ENCODE measurements around the gene GBP1.

- TF ChIP-seq CTCF (IDR thresholded peaks at IDR 0.05; ENCODE audit: extremely low read depth in 1 of 2, insufficient read depth in 1 of 2, low read depth in 1 of 2, low read length in 2 of 2) (no peak), POLR2A (IDR thresholded peaks at IDR 0.05; ENCODE audit: low read depth, low read length) (no peak), EZH2 (IDR thresholded peaks at IDR 0.05; ENCODE audit: borderline replicate concordance, low read depth, low read length, severe bottlenecking) (no peak), POLR2AphosphoS5 (IDR thresholded peaks at IDR 0.05; ENCODE audit: insufficient read depth, low read depth, low read length) (no peak), MAX (IDR thresholded peaks at IDR 0.05; ENCODE audit: insufficient read depth, insufficient read length) (no peak)
These were observed 59.5 kb downstream of the GBP1 start for GRCh38 chr1:89005286-89006151.

All from endothelial cell of umbilical vein (primary cell).